K562 (cell line): ENCODE data around the gene PFDN2. TPM values are rescaled to one million over a fixed set of nuclear protein-coding genes. Genes with fewer than 3 reads are reported as not detected.

Experiments
- REST ChIP-seq, 2 experiments: fragments of 450-650 bp; formaldehyde crosslinking in 1 of 2; IDR thresholded peaks; 2 replicates each; pipeline versions ENCODE4 v1.4.0 to v1.6.1; 2014 to 2020; ENCODE audit warnings: mild to moderate bottlenecking in 2 of 2, borderline replicate concordance in 1 of 2, low read depth in 1 of 2
- SUPT5H ChIP-seq: fragments of 450-650 bp; IDR thresholded peaks from 2 replicates; pipeline ENCODE4 v1.6.1; 2016
- polyA plus RNA-seq, 8 experiments: library from polyadenylated mRNA; depleted of rRNA in 4 of 8; stranded (reverse) in 5 of 8; unstranded in 3 of 8; fragments of >200 nt; fragmentation: Nextera tagmentation in 2 of 8; fragmentation: Illumina TruSeq in 1 of 8; extraction: Ambion mirVana in 2 of 8; extraction: Trizol in 1 of 8; gene quantifications; 2 replicates each; pipeline versions ENCODE4 v1.2.1 to v1.2.3, GENCODE V29; 2011 to 2014; ENCODE audit warnings: inconsistent platforms in 1 of 8, missing spikeins in 1 of 8
- total RNA-seq, 7 experiments: library from RNA; depleted of rRNA in 6 of 7; stranded (reverse); fragments of >200 nt in 6 of 7; fragmentation: Illumina TruSeq in 2 of 7; extraction: Trizol in 2 of 7; gene quantifications; 2 replicates each; pipeline versions ENCODE4 v1.2.1 to v1.2.3, GENCODE V29; 2011 to 2021; ENCODE audit warnings: low replicate concordance in 1 of 7

PFDN2 gene
- total and polyA plus RNA-seq, 9 of the 15 experiments (the other 6 are each of a cell fraction or from before 2014, with no cell fraction given), result 50.2 to 361 (median 144) TPM

DNA sequence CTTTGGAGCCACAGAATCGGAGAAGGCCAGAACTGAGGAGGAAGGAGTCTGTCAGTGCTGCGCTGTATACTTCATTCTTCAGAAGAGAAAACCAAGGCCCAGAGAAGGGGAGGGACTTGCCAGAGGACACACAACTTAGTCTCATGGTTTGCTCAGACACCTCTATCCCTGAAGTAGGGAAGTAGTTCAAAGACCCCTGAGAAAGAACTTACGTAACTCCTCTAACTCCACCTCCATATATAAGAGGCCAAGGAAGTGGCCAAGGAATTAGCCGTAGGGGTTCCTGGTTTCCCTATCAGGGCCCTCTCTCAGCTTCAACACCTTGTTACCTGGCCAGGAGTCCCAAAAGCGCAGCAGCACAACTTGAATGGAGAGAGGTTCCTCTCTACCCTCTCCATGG, 27.9 kb downstream of the PFDN2 start (continued):
- no peak for TF ChIP-seq REST (IDR thresholded peaks at IDR 0.05; ENCODE audit: borderline replicate concordance)
- TF ChIP-seq REST (CRISPR knock-in tag; IDR thresholded peaks at IDR 0.05; ENCODE audit: low read depth), result no peak
- TF ChIP-seq SUPT5H, result no peak
